Nephron progenitor cell (in vitro differentiated cells): ENCODE results near the gene IGIP.

Source experiments
- DNase-seq: peaks from one replicate; pipeline ENCODE4 v3.0.0; 2021
- H3K27ac Mint-ChIP-seq: 2 replicates; pipeline ENCODE4 v1.8.0; 2021; ENCODE audit warnings: mild to moderate bottlenecking, moderate library complexity, mixed read lengths
- H3K27me3 Mint-ChIP-seq: 2 replicates; pipeline ENCODE4 v1.8.0; 2021; ENCODE audit warnings: mild to moderate bottlenecking, low read depth, mixed read lengths; ENCODE audit not compliant: poor library complexity
- H3K36me3 Mint-ChIP-seq: 2 replicates; pipeline ENCODE4 v1.8.0; 2021; ENCODE audit warnings: low read depth, mixed read lengths
- H3K4me1 Mint-ChIP-seq: 2 replicates; pipeline ENCODE4 v1.8.0; 2021; ENCODE audit warnings: mixed read lengths
- H3K4me3 Mint-ChIP-seq: 2 replicates; pipeline ENCODE4 v1.8.0; 2021; ENCODE audit warnings: mild to moderate bottlenecking, moderate library complexity, mixed read lengths
- H3K9me3 Mint-ChIP-seq: 2 replicates; pipeline ENCODE4 v1.8.0; 2021; ENCODE audit warnings: mild to moderate bottlenecking, moderate library complexity, mixed read lengths
- CTCF ChIP-seq: fragments of 200-600 bp; sonication (generic); IDR thresholded peaks from 2 replicates; pipeline ENCODE4 v1.5.0; 2021; ENCODE audit warnings: antibody characterized with exemption

IGIP gene

GRCh38 chr5:140165923-140166270 is 40.2 kb downstream of the IGIP start:
- no peaks in the 10 kb centered on the region for H3K36me3 Mint-ChIP-seq
- TF ChIP-seq CTCF, result no peak
- H3K27ac Mint-ChIP-seq, result no peak overlapping the region
- peaks cover 7% of the 10 kb centered on the region for H3K4me1 Mint-ChIP-seq
- H3K9me3 Mint-ChIP-seq, result no peaks in the 10 kb centered on the region
- H3K27me3 Mint-ChIP-seq, result peaks cover 33% of the 10 kb centered on the region
- no peak for DNase-seq
- no peak overlapping the region for H3K4me3 Mint-ChIP-seq

- Mint-ChIP-seq H3K9me3 (no peaks in the 10 kb centered on the region), H3K4me1 (peaks cover 7% of the 10 kb centered on the region), H3K27ac (no peak overlapping the region), H3K4me3 (no peak overlapping the region), H3K36me3 (no peaks in the 10 kb centered on the region), H3K27me3 (peaks cover 31% of the 10 kb centered on the region)
- no peak for TF ChIP-seq CTCF
- DNase-seq, result no peak
Measured at GRCh38 chr5:140166911-140167310, 41.2 kb downstream of the IGIP start.

GRCh38 chr5:140168371-140168770 is 42.6 kb downstream of the IGIP start:
- no peak for DNase-seq
- peaks cover 7% of the 10 kb centered on the region for H3K4me1 Mint-ChIP-seq
- no peak for TF ChIP-seq CTCF
- H3K27ac Mint-ChIP-seq, result no peak overlapping the region
- no peaks in the 10 kb centered on the region for H3K36me3 Mint-ChIP-seq
- H3K4me3 Mint-ChIP-seq, result no peak overlapping the region
- peaks cover 32% of the 10 kb centered on the region for H3K27me3 Mint-ChIP-seq
- H3K9me3 Mint-ChIP-seq, result no peaks in the 10 kb centered on the region

GRCh38 chr5:140169410-140169809 is 43.7 kb downstream of the IGIP start:
- Mint-ChIP-seq H3K27ac (no peak overlapping the region), H3K27me3 (peaks cover 32% of the 10 kb centered on the region), H3K4me3 (no peak overlapping the region), H3K4me1 (peaks cover 13% of the 10 kb centered on the region), H3K9me3 (no peaks in the 10 kb centered on the region), H3K36me3 (no peaks in the 10 kb centered on the region)
- TF ChIP-seq CTCF, result no peak
- DNase-seq, result no peak

- no peak for TF ChIP-seq CTCF
Measured at GRCh38 chr5:140172483-140172882, 46.7 kb downstream of the IGIP start.

GRCh38 chr5:140174014-140174413 is 48.3 kb downstream of the IGIP start:
- H3K4me3 Mint-ChIP-seq, result peak overlapping the region; percentile 92
- H3K36me3 Mint-ChIP-seq, result no peaks in the 10 kb centered on the region
- peaks cover 34% of the 10 kb centered on the region for H3K27me3 Mint-ChIP-seq
- no peak overlapping the region for H3K27ac Mint-ChIP-seq
- no peak for DNase-seq
- H3K9me3 Mint-ChIP-seq, result no peaks in the 10 kb centered on the region
- H3K4me1 Mint-ChIP-seq, result peaks cover 29% of the 10 kb centered on the region
- TF ChIP-seq CTCF, result no peak

More at GRCh38 chr5:140172483-140172882, 46.7 kb downstream of the IGIP start:
- no peak overlapping the region for H3K27ac Mint-ChIP-seq
- H3K27me3 Mint-ChIP-seq, result peaks cover 34% of the 10 kb centered on the region
- H3K4me1 Mint-ChIP-seq, result peaks cover 26% of the 10 kb centered on the region
- no peaks in the 10 kb centered on the region for H3K36me3 Mint-ChIP-seq
- no peak for DNase-seq
- no peaks in the 10 kb centered on the region for H3K9me3 Mint-ChIP-seq
- H3K4me3 Mint-ChIP-seq, result no peak overlapping the region
